Erythroblast (primary cell): ENCODE measurements around the gene PARK7.

ENCODE experiments used
- GATA1 ChIP-seq: IDR thresholded peaks from 2 replicates; pipeline ENCODE4 v1.6.1; 2011; ENCODE audit warnings: low read depth, mild to moderate bottlenecking, control low read depth, low read length, moderate library complexity
- POLR2A ChIP-seq: IDR thresholded peaks from 2 replicates; pipeline ENCODE4 v1.6.1; 2011; ENCODE audit warnings: mild to moderate bottlenecking, low read length

DNA sequence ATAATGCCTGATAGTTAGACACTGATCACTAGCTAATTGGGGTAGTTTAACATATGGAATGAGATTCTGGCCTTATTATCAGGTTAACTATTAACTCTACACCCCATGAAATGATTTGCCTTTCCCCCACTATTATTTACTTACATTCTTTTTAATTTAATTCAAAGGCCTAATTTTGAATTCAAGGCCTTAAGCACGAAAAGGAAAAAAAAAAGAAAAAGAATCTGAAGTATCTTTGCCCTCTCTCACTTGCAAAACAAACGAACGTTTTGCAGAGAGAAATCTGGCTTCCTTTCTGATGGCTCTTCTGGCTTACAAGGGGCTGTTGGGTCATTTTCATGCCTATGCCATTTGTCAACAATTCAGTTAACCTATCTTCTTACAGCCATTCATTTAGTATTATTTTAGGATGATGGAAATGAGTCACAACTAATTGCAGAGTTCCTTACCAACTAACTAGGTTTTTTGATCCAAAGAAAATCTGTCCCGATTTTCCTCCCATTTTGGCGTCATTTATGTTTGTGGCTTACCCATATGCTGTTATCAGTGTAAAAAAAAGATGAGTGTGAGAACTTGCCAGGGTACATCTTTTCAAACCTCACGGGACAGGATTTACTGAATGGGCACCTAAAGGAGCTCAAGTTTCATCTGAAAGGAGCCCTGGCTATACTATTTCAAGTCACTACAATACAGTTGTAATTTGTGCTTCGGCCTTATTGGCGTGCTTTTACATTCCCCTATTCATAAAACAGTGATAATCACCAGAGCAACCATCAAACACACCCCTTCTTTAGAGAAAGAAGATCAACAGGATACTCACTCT is 66.4 kb downstream of the PARK7 start:
- TF ChIP-seq POLR2A (no peak), GATA1 (no peak)
